GM12878 (cell line): ENCODE measurements around the gene RPL18. TPM values are rescaled to one million over a fixed set of nuclear protein-coding genes. Genes with fewer than 3 reads are reported as not detected.
"Not testable (repeated sequence)": the region's sequence is repeated elsewhere in the genome, so short reads cannot be mapped to it uniquely, and the experiment has no call there.

Experiments used
- ATAC-seq: fragments of 200-7000 bp; cut with Tn5 transposase; 3 replicates; pipeline ENCODE4 v1.9.1; 2020; ENCODE audit warnings: mild to moderate bottlenecking, moderate library complexity
- BruUV-seq: library from RNA; stranded (reverse); fragments of 400-500 nt; replicated peaks from 2 replicates; lab custom pipeline; 2021; lab: Mats Ljungman, UMichigan
- CTCF ChIA-PET: fragments of 300-600 bp; sonication (Branson Sonifier 250); formaldehyde crosslinking; extraction: SDS; loops from one replicate; lab custom pipeline; 2021; ENCODE audit warnings: inconsistent platforms; lab: Yijun Ruan, JAX
- POLR2A ChIA-PET: fragments of 350-600 bp; formaldehyde crosslinking; extraction: SDS; loops from one replicate; lab custom pipeline; 2021; ENCODE audit warnings: inconsistent platforms; lab: Charles Lee
- RAD21 ChIA-PET: fragments of 300-600 bp; sonication (Branson Sonifier 250); formaldehyde crosslinking; loops from one replicate; lab custom pipeline; 2023; ENCODE audit warnings: antibody characterized with exemption; ENCODE audit not compliant: unreplicated experiment; lab: Charles Lee
- SMC1A ChIA-PET: fragments of 300-600 bp; sonication (Branson Sonifier 250); formaldehyde crosslinking; loops from one replicate; lab custom pipeline; 2023; ENCODE audit not compliant: unreplicated experiment, uncharacterized antibody; lab: Charles Lee
- DNase-seq: peaks from one replicate; pipeline ENCODE4 v3.0.0-alpha.2; 2011; ENCODE audit warnings: low read depth, low spot score
- FAIRE-seq: peaks from 3 replicates; lab custom pipeline; 2011; peaks lifted over from hg19 to GRCh38; lab: Jason Lieb, UNC
- H2AFZ ChIP-seq: 2 replicates; pipeline ENCODE4 v1.6.0; 2011; ENCODE audit warnings: low read depth, low read length, control low read depth; ENCODE audit not compliant: control insufficient read depth
- H3K27ac ChIP-seq: 2 replicates; pipeline ENCODE4 v1.5.1; 2011; ENCODE audit warnings: control low read depth; ENCODE audit not compliant: control insufficient read depth, insufficient read depth
- H3K27me3 ChIP-seq, 2 experiments: replicated peaks in 1 of 2; 2 replicates each; pipeline versions ENCODE4 v1.6.0 to v1.6.1; 2011; ENCODE audit warnings: low read length in 1 of 2; ENCODE audit not compliant: control insufficient read depth in 2 of 2, insufficient read depth in 2 of 2
- H3K36me3 ChIP-seq, 2 experiments: 2 replicates each; pipeline ENCODE4 v1.5.1; 2011; ENCODE audit warnings: low read length in 1 of 2; ENCODE audit not compliant: control insufficient read depth in 2 of 2, insufficient read depth in 2 of 2
- H3K4me1 ChIP-seq: 2 replicates; pipeline ENCODE4 v1.6.1; 2011; ENCODE audit warnings: mild to moderate bottlenecking, low read length, moderate library complexity, mixed read lengths; ENCODE audit not compliant: control insufficient read depth, insufficient read depth
- H3K4me2 ChIP-seq: 2 replicates; pipeline ENCODE4 v1.6.0; 2011; ENCODE audit warnings: control low read depth; ENCODE audit not compliant: control insufficient read depth, insufficient read depth
- H3K4me3 ChIP-seq: fragments of 200-600 bp; sonication (generic); 2 replicates; pipeline ENCODE4 v1.5.1; 2016
- H3K79me2 ChIP-seq: 2 replicates; pipeline ENCODE4 v1.6.0; 2011; ENCODE audit warnings: low read length; ENCODE audit not compliant: control insufficient read depth, insufficient read depth
- H3K9ac ChIP-seq: 2 replicates; pipeline ENCODE4 v1.8.0; 2011; ENCODE audit warnings: low read length, control low read depth, mixed read lengths; ENCODE audit not compliant: control insufficient read depth, insufficient read depth
- H3K9me3 ChIP-seq: replicated peaks from 3 replicates; pipeline ENCODE4 v1.5.1; 2011; ENCODE audit warnings: mild to moderate bottlenecking, low read length; ENCODE audit not compliant: control insufficient read depth, insufficient read depth
- H4K20me1 ChIP-seq: 2 replicates; pipeline ENCODE4 v1.6.0; 2011; ENCODE audit not compliant: control insufficient read depth, insufficient read depth
- BCL3 ChIP-seq: IDR thresholded peaks from 2 replicates; pipeline ENCODE4 v1.6.1; 2011; ENCODE audit warnings: borderline replicate concordance, low read depth, mild to moderate bottlenecking, moderate library complexity, low read length; ENCODE audit not compliant: insufficient read depth, poor library complexity, severe bottlenecking
- KDM1A ChIP-seq: fragments of 200-600 bp; sonication (generic); IDR thresholded peaks from 2 replicates; pipeline ENCODE4 v1.6.1; 2016; ENCODE audit warnings: borderline replicate concordance
- RAD21 ChIP-seq: IDR thresholded peaks from 2 replicates; pipeline ENCODE4 v1.6.1; 2011; ENCODE audit warnings: mild to moderate bottlenecking, low read depth, low read length, moderate library complexity; ENCODE audit not compliant: insufficient read depth
- WGBS: methylation state at CpG from one replicate; pipeline ENCODE4 v1.1.6; 2016; ENCODE audit warnings: low lambda C conversion rate; ENCODE audit not compliant: insufficient replicate concordance, insufficient coverage; ENCODE audit errors: missing lambda C conversion rate; 5-methylcytosine and 5-hydroxymethylcytosine counted together
- in situ Hi-C: fragments of 300-500 bp; cut with MboI; formaldehyde crosslinking; loops from 9 replicates; pipeline ENCODE4 v1.14.3; 2018; ENCODE audit warnings: mixed read lengths
- intact Hi-C: fragments of 100-400 bp; cut with micrococcal nuclease; formaldehyde crosslinking; loops from one replicate; pipeline ENCODE4 v1.14.2; 2022; ENCODE audit not compliant: unreplicated experiment
- polyA plus RNA-seq, 11 experiments: library from polyadenylated mRNA; depleted of rRNA in 4 of 11; unstranded in 6 of 11; stranded (reverse) in 5 of 11; fragments of >200 nt; fragmentation: Nextera tagmentation in 4 of 11; fragmentation: Illumina TruSeq in 1 of 11; extraction: Ambion mirVana in 4 of 11; extraction: Trizol in 1 of 11; gene quantifications; 1 replicate in 1 of 11; 2 replicates in 10 of 11; pipeline versions ENCODE4 v1.2.1 to v1.2.3, GENCODE V29; 2011 to 2016; ENCODE audit warnings: inconsistent platforms in 2 of 11, missing spikeins in 2 of 11, low read depth in 1 of 11
- total RNA-seq, 4 experiments: library from RNA; depleted of rRNA in 3 of 4; stranded (reverse); fragments of >200 nt in 3 of 4; fragmentation: Illumina TruSeq in 1 of 4; extraction: Trizol in 1 of 4; gene quantifications; 2 replicates each; pipeline versions ENCODE4 v1.2.1 to v1.2.3, GENCODE V29; 2013 to 2021
- TF ChIP-seq, protein P1 (sequence below): fragments of 450-650 bp; IDR thresholded peaks from 2 replicates; pipeline ENCODE4 v1.6.1; 2017; ENCODE audit warnings: low read depth, mild to moderate bottlenecking, moderate library complexity
- TF ChIP-seq, protein P2 (sequence below): fragments of 450-650 bp; formaldehyde crosslinking; IDR thresholded peaks from 2 replicates; pipeline ENCODE4 v1.4.0; 2020; ENCODE audit warnings: mild to moderate bottlenecking, moderate library complexity

RPL18 gene
- total and polyA plus RNA-seq, 10 of the 15 experiments (the other 5 are each of a cell fraction or from before 2014, with no cell fraction given), result 393 to 4,267 (median 2,019) TPM

DNA sequence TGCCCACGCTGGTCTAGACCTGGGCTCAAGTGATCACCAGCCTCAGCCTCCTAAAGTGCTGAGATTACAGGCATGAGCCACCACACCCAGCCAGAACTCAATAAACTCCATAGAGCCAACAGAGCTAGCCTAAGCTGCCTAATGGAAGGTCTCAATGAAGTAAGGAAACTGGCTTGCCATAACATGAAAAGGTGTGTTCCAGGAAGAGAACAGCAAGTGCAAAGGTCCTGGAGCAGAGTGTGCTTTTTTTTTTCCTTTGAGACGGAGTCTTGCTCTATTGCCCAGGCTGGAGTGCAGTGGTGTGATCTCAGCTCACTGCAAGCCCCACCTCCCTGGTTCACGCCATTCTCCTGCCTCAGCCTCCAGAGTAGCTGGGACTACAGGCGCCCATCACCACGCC lies 38.9 kb upstream of the RPL18 start:
- H3K4me3 ChIP-seq, ATAC-seq, BruUV-seq, H3K36me3 ChIP-seq, H4K20me1 ChIP-seq, H3K27ac ChIP-seq, intact Hi-C loops, H3K4me2 ChIP-seq, H3K4me1 ChIP-seq, in situ Hi-C loops, FAIRE-seq, H3K9me3 ChIP-seq, SMC1A ChIA-PET, H3K79me2 ChIP-seq, H2AFZ ChIP-seq, RAD21 ChIA-PET, DNase-seq, H3K9ac ChIP-seq, H3K27me3 ChIP-seq, POLR2A ChIA-PET: not testable (repeated sequence)
- 76% methylated on average over 5 of the region's 5 CpGs for WGBS
- CTCF ChIA-PET, result interaction anchor here (0.9 to 1.1 kb wide), 3 partner anchors 12 to 323 kb away, joined by 3 to 5 read pairs (median 3); partner anchors contain the start of gene CA11

GRCh38 chr19:48656840-48657474 lies 38.0 kb upstream of the RPL18 start:
- no peak for DNase-seq
- Histone ChIP-seq H4K20me1 (no peaks in the 10 kb centered on the region), H2AFZ (no peak overlapping the region), H3K4me1 (peaks cover 11% of the 10 kb centered on the region), H3K27me3 (no peaks in the 10 kb centered on the region), H3K27ac (no peak overlapping the region), H3K79me2 (no peaks in the 10 kb centered on the region), H3K4me3 (no peak overlapping the region), H3K36me3 (no peaks in the 10 kb centered on the region), H3K9ac (no peak overlapping the region), H3K9me3 (no peaks in the 10 kb centered on the region; the same call in 2 of the 3 replicates), H3K4me2 (no peak overlapping the region)
- ChIA-PET RAD21 (no interaction called here), SMC1A (no interaction called here), POLR2A (interaction anchor here (0.6 kb wide), 1 partner anchor 7 kb away, joined by 3 read pairs; no protein-coding TSS in a partner anchor), CTCF (interaction anchor here (1.1 to 1.8 kb wide), 2 partner anchors 11 to 18 kb away, joined by 3 to 6 read pairs; partner anchors contain the start of gene CA11)
- intact Hi-C loops, result no loop called here
- no TSS peak for BruUV-seq
- no peak for ATAC-seq
- in situ Hi-C loops, result no loop called here
- WGBS, result 53% methylated on average over 16 of the region's 16 CpGs
- FAIRE-seq, result no peak
- no peak for TF ChIP-seq KDM1A
- no peak for TF ChIP-seq RAD21
- TF ChIP-seq BCL3, result no peak
- TF ChIP-seq, protein P1, sequence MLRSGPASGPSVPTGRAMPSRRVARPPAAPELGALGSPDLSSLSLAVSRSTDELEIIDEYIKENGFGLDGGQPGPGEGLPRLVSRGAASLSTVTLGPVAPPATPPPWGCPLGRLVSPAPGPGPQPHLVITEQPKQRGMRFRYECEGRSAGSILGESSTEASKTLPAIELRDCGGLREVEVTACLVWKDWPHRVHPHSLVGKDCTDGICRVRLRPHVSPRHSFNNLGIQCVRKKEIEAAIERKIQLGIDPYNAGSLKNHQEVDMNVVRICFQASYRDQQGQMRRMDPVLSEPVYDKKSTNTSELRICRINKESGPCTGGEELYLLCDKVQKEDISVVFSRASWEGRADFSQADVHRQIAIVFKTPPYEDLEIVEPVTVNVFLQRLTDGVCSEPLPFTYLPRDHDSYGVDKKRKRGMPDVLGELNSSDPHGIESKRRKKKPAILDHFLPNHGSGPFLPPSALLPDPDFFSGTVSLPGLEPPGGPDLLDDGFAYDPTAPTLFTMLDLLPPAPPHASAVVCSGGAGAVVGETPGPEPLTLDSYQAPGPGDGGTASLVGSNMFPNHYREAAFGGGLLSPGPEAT, result no peak
- TF ChIP-seq, protein P2, sequence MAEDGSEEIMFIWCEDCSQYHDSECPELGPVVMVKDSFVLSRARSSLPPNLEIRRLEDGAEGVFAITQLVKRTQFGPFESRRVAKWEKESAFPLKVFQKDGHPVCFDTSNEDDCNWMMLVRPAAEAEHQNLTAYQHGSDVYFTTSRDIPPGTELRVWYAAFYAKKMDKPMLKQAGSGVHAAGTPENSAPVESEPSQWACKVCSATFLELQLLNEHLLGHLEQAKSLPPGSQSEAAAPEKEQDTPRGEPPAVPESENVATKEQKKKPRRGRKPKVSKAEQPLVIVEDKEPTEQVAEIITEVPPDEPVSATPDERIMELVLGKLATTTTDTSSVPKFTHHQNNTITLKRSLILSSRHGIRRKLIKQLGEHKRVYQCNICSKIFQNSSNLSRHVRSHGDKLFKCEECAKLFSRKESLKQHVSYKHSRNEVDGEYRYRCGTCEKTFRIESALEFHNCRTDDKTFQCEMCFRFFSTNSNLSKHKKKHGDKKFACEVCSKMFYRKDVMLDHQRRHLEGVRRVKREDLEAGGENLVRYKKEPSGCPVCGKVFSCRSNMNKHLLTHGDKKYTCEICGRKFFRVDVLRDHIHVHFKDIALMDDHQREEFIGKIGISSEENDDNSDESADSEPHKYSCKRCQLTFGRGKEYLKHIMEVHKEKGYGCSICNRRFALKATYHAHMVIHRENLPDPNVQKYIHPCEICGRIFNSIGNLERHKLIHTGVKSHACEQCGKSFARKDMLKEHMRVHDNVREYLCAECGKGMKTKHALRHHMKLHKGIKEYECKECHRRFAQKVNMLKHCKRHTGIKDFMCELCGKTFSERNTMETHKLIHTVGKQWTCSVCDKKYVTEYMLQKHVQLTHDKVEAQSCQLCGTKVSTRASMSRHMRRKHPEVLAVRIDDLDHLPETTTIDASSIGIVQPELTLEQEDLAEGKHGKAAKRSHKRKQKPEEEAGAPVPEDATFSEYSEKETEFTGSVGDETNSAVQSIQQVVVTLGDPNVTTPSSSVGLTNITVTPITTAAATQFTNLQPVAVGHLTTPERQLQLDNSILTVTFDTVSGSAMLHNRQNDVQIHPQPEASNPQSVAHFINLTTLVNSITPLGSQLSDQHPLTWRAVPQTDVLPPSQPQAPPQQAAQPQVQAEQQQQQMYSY (CRISPR knock-in tag), result no peak
